Aorta (tissue), 5 donors: ENCODE results near the gene NLRP14. TPM values are rescaled to one million over a fixed set of nuclear protein-coding genes. Genes with fewer than 3 reads are reported as not detected.

ENCODE experiments used
- ATAC-seq: fragments of 200-7000 bp; cut with Tn5 transposase; one replicate; pipeline ENCODE4 v1.9.1; 2022; ENCODE audit warnings: moderate library complexity; ENCODE audit not compliant: low FRiP score
- DNase-seq, 2 donors: peaks; one replicate each; pipeline ENCODE4 v3.0.0-alpha.2; 2020
- H3K27ac ChIP-seq, 2 donors: one replicate each; pipeline ENCODE4 v1.5.1; 2013; ENCODE audit warnings: low read length in 2 of 2, mild to moderate bottlenecking in 2 of 2, moderate library complexity in 2 of 2, control low read depth in 1 of 2, inconsistent platforms in 1 of 2, low read depth in 1 of 2
- H3K27me3 ChIP-seq, 2 donors: one replicate each; pipeline ENCODE4 v1.6.1; 2013; ENCODE audit warnings: control low read depth in 1 of 2, low read length in 1 of 2, mild to moderate bottlenecking in 1 of 2, moderate library complexity in 1 of 2; ENCODE audit not compliant: insufficient read depth in 2 of 2, control insufficient read depth in 1 of 2
- H3K36me3 ChIP-seq, 2 donors: one replicate each; pipeline ENCODE4 v1.6.1; 2013; ENCODE audit warnings: control low read depth in 1 of 2, low read length in 1 of 2, mild to moderate bottlenecking in 1 of 2; ENCODE audit not compliant: insufficient read depth in 2 of 2, control insufficient read depth in 1 of 2
- H3K4me1 ChIP-seq, 2 donors: one replicate each; pipeline ENCODE4 v1.6.1; 2013; ENCODE audit warnings: low read length in 2 of 2, control low read depth in 1 of 2, mild to moderate bottlenecking in 1 of 2, moderate library complexity in 1 of 2; ENCODE audit not compliant: insufficient read depth in 2 of 2, control insufficient read depth in 1 of 2
- H3K4me3 ChIP-seq, 2 donors: one replicate each; pipeline ENCODE4 v1.5.1; 2013; ENCODE audit warnings: low read length in 2 of 2, control low read depth in 1 of 2, mild to moderate bottlenecking in 1 of 2
- H3K9me3 ChIP-seq: one replicate; pipeline ENCODE4 v1.6.1; 2013; ENCODE audit warnings: mild to moderate bottlenecking, low read length; ENCODE audit not compliant: control insufficient read depth
- WGBS, 2 donors: extraction: QIAGEN DNeasy Blood & Tissue Kit; methylation state at CpG; one replicate each; pipeline ENCODE4 v1.1.7; 2013; 5-methylcytosine and 5-hydroxymethylcytosine counted together
- intact Hi-C, 2 donors: fragments of 100-400 bp; cut with DNase I; formaldehyde crosslinking; loops; one replicate each; pipeline versions ENCODE4 v1.14.2 to v1.15.0; 2022
- long read RNA-seq, 2 donors: library from polyadenylated mRNA; unstranded; transcript quantifications; one replicate each; pipeline ENCODE4 v2.0.0, GENCODE V29; 2020 to 2021
- polyA plus RNA-seq, 2 donors: library from polyadenylated mRNA; stranded (reverse); fragments of 200-250 nt; gene quantifications; one replicate each; pipeline ENCODE4 v1.2.3, GENCODE V29; 2013
- total RNA-seq, 2 donors: library from RNA; stranded (reverse); fragmentation: NEBNext Ultra II Directional; extraction: Animal tissue kit (Norgen Biotek cat#: 25700); gene quantifications; one replicate each; pipeline ENCODE4 v1.2.1, GENCODE V29; 2021
- donor health status: healthy with polysubstance abuse.
- donor health status: Bipolar disorder and iron deficiency.
- donor health status: DM: no; HTN: no; CAD: no.
- donor health status: DM: no; HTN: no; CAD: no.
- donor health status: DM: yes; HTN: yes; CAD: no.

The NLRP14 gene, protein sequence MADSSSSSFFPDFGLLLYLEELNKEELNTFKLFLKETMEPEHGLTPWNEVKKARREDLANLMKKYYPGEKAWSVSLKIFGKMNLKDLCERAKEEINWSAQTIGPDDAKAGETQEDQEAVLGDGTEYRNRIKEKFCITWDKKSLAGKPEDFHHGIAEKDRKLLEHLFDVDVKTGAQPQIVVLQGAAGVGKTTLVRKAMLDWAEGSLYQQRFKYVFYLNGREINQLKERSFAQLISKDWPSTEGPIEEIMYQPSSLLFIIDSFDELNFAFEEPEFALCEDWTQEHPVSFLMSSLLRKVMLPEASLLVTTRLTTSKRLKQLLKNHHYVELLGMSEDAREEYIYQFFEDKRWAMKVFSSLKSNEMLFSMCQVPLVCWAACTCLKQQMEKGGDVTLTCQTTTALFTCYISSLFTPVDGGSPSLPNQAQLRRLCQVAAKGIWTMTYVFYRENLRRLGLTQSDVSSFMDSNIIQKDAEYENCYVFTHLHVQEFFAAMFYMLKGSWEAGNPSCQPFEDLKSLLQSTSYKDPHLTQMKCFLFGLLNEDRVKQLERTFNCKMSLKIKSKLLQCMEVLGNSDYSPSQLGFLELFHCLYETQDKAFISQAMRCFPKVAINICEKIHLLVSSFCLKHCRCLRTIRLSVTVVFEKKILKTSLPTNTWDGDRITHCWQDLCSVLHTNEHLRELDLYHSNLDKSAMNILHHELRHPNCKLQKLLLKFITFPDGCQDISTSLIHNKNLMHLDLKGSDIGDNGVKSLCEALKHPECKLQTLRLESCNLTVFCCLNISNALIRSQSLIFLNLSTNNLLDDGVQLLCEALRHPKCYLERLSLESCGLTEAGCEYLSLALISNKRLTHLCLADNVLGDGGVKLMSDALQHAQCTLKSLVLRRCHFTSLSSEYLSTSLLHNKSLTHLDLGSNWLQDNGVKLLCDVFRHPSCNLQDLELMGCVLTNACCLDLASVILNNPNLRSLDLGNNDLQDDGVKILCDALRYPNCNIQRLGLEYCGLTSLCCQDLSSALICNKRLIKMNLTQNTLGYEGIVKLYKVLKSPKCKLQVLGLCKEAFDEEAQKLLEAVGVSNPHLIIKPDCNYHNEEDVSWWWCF
- under 1 TPM in 1 of 2 donors, not detected in 1; 0.10 TPM for total RNA-seq
- under 1 TPM in 1 of 2 donors, not detected in 1; 0.05 TPM for polyA plus RNA-seq
- long read RNA-seq, donor 1, result 0 reads
- long read RNA-seq, donor 2, result 0 reads

DNA sequence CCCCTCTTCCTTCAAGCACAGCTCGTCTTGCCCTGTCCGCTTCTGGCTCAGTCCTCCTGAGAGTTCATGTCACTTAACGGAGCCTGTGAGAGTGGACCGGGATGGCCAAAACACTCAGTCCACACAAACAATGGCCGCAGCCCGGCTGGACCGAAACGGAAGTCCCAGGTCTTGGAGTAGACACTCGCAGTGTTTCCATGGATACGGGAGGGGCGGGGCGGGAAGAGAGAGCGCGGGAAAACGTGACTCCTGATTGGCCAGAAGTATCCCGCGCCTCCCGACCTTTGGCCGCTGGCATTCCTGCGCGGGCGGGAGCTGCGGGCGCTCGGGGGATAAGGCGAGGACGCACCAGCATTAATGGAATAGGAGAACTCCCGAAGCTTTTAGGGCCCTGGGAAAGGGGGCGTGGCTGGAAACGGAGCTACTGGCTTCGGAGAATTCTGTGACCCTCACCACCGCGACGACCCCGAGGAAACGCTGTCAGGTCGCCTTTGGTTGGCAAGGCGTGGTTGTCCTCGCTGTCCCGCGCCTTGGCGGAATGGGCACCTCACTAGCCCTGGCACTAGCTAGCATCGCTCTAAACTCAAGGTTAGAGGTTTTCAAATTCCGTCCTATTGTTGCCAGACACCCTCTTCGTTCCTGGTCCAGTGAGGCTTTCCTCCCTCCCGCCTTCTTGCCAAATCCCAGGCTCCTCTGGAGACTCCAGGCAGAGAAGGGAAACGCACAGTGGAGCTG lies at the start of gene NLRP14, which contains the start of gene ZNF214:
TSS of gene NLRP14 (plus strand) at position 297 of the 735 bp plus-strand sequence. CDS start 18,108 bp downstream, outside the sequence.
TSS of gene ZNF214 (minus strand) at position 164 of the 735 bp plus-strand sequence. CDS start 17,511 bp downstream, outside the sequence.
- Histone ChIP-seq H3K36me3 (no peaks in the 10 kb centered on the region), H3K4me1 (peaks cover 0 to 2% of the 10 kb centered on the region in 2 donors), H3K4me3 (peak within 1 kb of the TSS; percentile 57 to 67), H3K27me3 (no peaks in the 10 kb centered on the region), H3K27ac (peak within 1 kb of the TSS in 1 of 2 donors; percentile 69), H3K9me3 (no peaks in the 10 kb centered on the region)
- peak; percentile 94 to 98 for DNase-seq
- ATAC-seq, result peak; percentile 95
- intact Hi-C loops, result loop anchor here in 1 of 2 donors (2.0 kb wide), 1 partner anchor 28 kb away; no protein-coding TSS in a partner anchor
- WGBS, 2 donors, result 1% methylated on average over 47 of the region's 47 CpGs

DNA sequence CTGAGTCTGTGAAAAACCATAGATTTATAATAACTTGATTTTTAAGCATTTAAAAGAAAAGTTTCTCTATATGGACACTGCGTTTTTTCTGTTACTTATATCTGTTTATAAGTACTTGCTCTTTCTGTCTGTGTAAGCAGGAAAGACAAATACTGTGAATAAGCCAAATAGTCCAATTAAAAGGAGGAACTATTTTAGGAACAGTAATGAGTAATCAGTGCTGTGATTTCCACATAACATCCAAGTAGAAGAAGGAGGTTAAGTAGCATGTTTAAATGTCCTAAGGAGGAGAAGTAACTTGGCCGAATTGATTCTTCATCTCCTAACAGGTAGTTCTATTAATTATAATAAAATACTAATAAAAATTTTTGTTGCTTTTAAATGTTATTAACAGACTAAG lies 40.9 kb upstream of the NLRP14 start:
- H3K27me3 ChIP-seq, result no peaks in the 10 kb centered on the region
- H3K4me3 ChIP-seq, result no peak overlapping the region
- H3K9me3 ChIP-seq, result no peaks in the 10 kb centered on the region
- WGBS, 2 donors, result 73 to 77% methylated on average over 2 of the region's 2 CpGs
- H3K36me3 ChIP-seq, result no peaks in the 10 kb centered on the region
- H3K27ac ChIP-seq, result no peak overlapping the region
- H3K4me1 ChIP-seq, result no peaks in the 10 kb centered on the region
- ATAC-seq (no peak), DNase-seq (no peak)
- intact Hi-C loops, result no loop called here

DNA sequence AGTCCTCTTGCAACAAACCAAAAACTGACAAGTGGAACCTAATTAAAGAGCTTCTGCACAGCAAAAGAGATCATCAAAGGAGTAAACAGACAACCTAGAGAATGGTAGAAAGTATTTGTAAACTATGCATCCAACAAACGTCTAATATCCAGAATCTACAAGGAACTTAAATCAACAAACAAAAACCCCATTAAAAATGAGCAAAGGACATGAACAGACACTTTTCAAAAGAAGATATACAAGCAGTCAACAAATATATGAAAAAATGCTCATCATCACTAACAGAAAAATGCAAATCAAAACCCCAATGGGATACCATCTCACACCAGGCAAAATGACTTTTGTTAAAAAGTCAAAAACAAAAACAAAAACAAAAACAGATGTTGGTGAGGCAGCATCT lies 33.8 kb upstream of the NLRP14 start:
- Histone ChIP-seq H3K36me3 (no peaks in the 10 kb centered on the region), H3K27ac (no peak overlapping the region), H3K9me3 (no peaks in the 10 kb centered on the region), H3K27me3 (no peaks in the 10 kb centered on the region), H3K4me3 (no peak overlapping the region), H3K4me1 (no peaks in the 10 kb centered on the region)
- 50 to 53% methylated on average over 1 of the region's 1 CpG for WGBS, 2 donors
- intact Hi-C loops, result no loop called here
- ATAC-seq (no peak), DNase-seq (no peak)

DNA sequence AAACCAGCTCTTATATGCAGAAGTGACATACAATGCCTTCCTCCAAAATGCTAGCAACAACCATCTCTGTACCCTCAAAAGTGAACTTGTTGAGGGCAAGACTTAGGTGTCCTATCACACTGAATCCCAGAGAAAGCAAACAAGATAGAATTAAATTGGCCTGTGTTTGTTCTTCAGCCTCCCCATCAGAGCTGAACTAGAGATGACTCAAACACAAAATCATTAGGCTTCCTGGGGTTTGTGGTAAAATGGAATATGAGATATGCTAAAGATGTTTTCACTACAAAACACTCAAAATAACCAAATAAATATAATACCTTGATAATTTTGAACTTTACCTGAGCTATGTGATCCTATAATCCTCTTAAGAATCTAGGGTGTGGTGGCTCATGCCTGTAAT lies 31.8 kb upstream of the NLRP14 start:
- ATAC-seq, result no peak

DNA sequence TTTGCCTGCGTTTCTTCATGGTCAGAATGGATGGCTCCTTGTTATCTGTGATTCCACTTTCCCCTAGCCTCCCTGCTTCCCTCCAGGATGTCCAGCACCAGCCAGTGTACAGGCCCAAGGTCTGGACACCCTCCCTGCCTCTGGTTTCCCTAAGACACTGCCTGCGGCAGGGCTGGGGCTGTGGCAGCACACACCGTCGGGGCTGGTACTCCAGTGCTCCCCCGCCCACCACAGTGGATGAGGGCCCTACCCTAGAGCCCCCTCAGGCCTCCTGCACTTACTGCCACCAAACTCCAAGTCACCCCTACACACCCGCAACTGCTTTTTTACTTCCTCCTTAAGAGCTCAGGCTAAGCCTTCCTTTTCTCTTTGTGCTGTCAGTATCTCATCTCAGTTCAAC lies 29.1 kb upstream of the NLRP14 start:
- Histone ChIP-seq H3K36me3 (no peaks in the 10 kb centered on the region), H3K9me3 (no peaks in the 10 kb centered on the region), H3K4me3 (no peak overlapping the region), H3K27me3 (no peaks in the 10 kb centered on the region), H3K4me1 (no peaks in the 10 kb centered on the region), H3K27ac (no peak overlapping the region)
- intact Hi-C loops, result no loop called here
- DNase-seq, result no peak
- ATAC-seq, result peak; percentile 17
- 76 to 81% methylated on average over 6 of the region's 6 CpGs for WGBS, 2 donors

More for the DNA sequence above, 31.8 kb upstream of the NLRP14 start:
- Histone ChIP-seq H3K4me1 (no peaks in the 10 kb centered on the region), H3K27me3 (no peaks in the 10 kb centered on the region), H3K4me3 (no peak overlapping the region), H3K27ac (no peak overlapping the region), H3K9me3 (no peaks in the 10 kb centered on the region), H3K36me3 (no peaks in the 10 kb centered on the region)
- no peak for DNase-seq
- intact Hi-C loops, result no loop called here

DNA sequence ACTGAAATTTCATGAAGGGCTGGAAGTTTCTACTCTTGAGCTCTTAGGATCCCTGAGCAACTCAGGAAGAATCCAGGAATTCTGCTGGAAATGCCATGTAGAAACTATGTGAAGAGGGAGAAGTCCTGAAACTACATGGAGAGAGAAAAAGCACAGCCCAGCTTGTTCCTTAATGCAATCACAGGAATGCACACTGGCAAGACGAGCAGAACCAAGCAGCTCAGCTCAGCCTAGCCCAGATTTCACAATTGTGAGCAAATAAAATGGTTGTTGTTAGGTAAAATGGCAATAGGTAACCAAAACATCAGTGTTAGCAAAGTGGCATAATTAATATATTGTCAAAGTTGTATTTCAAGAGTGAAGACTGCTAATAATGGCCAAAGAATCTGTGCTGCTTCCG lies 28.3 kb upstream of the NLRP14 start:
- H3K9me3 ChIP-seq, result no peaks in the 10 kb centered on the region
- DNase-seq (no peak), ATAC-seq (no peak)
- intact Hi-C loops, result loop anchor here in 1 of 2 donors (2.0 kb wide), 1 partner anchor 29 kb away; the partner anchor contains the start of genes NLRP14 and ZNF214
- no peak overlapping the region for H3K4me3 ChIP-seq
- H3K36me3 ChIP-seq, result no peaks in the 10 kb centered on the region
- H3K4me1 ChIP-seq, result no peaks in the 10 kb centered on the region
- 45 to 48% methylated on average over 2 of the region's 2 CpGs for WGBS, 2 donors
- no peaks in the 10 kb centered on the region for H3K27me3 ChIP-seq
- H3K27ac ChIP-seq, result peak overlapping the region in 1 of 2 donors; percentile 30

DNA sequence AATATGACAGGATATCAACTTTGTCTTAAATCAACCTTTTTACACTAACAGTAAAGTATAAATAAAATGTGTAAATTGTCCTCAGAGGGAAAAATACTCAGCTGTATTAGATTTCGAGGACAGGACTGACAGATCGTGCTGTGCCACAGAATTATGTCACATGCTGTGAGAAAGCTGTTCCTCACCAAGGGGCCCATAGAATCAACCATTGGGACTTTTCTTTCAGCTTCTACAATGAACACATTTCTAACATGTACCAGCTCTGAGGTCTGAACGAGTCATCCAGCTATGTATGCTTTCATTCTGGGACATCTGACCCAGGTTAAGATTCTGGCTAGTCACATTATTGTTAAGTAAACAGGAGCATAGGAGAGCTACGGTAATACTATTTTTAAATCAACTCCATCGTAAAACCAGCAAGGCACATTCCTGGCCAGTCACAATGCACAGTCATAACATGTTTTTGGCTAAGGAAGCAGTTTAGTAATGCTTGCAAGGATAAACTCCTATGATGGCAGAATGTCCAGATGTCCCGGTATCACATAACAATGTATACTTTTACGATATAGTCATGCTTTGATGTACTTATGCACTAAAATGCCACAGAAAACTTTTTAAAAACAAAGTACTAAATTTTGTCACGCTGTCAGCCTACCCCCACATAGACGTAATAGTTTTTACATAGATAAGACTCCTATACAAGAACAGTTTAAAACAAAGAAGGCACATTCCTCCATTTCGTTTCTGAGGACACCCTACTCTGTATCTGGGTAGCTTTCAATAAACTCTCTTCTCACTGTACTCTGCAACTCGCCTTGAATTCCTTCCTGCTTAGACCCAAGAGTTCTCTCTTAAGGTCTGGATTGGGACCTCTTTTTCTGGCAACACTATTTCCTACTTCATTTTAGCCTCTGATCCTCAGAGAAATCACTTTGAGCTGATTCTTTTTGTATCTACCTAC lies 27.5 kb upstream of the NLRP14 start:
- Histone ChIP-seq H3K27ac (peak overlapping the region in 1 of 2 donors; percentile 41), H3K9me3 (no peaks in the 10 kb centered on the region), H3K27me3 (no peaks in the 10 kb centered on the region), H3K4me1 (no peaks in the 10 kb centered on the region), H3K4me3 (no peak overlapping the region), H3K36me3 (no peaks in the 10 kb centered on the region)
- 6 to 7% methylated on average over 11 of the region's 11 CpGs for WGBS, 2 donors
- DNase-seq (no peak), ATAC-seq (peak; percentile 34)
- intact Hi-C loops, result loop anchor here in 1 of 2 donors (2.0 kb wide), 1 partner anchor 28 kb away; the partner anchor contains the start of genes NLRP14 and ZNF214
